ENCODE measurements around the gene MGRN1.
A peak's percentile ranks its signal among the peaks of the same experiment; 100 is the strongest.

MGRN1 gene

DNA sequence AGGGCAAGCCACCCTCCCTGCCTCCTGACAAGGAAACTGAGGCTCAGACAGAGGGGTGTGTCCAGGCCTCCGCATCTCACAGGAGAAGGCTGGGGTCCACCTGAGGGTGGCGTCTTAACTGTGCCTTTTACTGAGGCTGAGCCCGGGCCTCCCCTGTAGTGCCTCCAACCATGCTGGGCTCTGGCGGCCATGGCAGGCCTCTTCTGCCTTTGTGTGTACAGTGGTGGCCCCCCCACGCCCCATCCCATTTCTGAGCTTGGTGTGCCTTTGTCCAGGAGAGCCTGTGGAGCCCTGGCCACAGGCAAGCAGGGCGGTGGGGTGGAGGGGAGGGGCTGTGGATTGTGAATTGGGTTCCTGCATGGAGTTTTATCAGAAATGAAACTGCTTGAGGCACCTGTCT lies 31.2 kb downstream of the MGRN1 start:
- Histone ChIP-seq H3K4me1 (ENCODE audit: insufficient read depth, low read length) (no peaks in the 10 kb centered on the region), H3K9me3 (ENCODE audit: insufficient read depth, low read depth, low read length) (no peaks in the 10 kb centered on the region), H3K4me3 (ENCODE audit: low read length) (no peak overlapping the region), H3K36me3 (ENCODE audit: insufficient read depth, low read length) (peaks cover 60% of the 10 kb centered on the region), H3K9ac (ENCODE audit: low read depth, low read length) (no peak overlapping the region), H3K27ac (ENCODE audit: low read depth, low read length) (no peak overlapping the region), H3K27me3 (ENCODE audit: insufficient read depth, low read length) (no peaks in the 10 kb centered on the region)
- 97% methylated on average over 6 of the region's 6 CpGs for WGBS

GRCh38 chr16:4656221-4656620 lies 31.6 kb downstream of the MGRN1 start:
- WGBS, result 96% methylated on average over 12 of the region's 12 CpGs
- Histone ChIP-seq H3K27ac (ENCODE audit: low read depth, low read length) (no peak overlapping the region), H3K27me3 (ENCODE audit: insufficient read depth, low read length) (no peaks in the 10 kb centered on the region), H3K36me3 (ENCODE audit: insufficient read depth, low read length) (peaks cover 56% of the 10 kb centered on the region), H3K4me1 (ENCODE audit: insufficient read depth, low read length) (no peaks in the 10 kb centered on the region), H3K9ac (ENCODE audit: low read depth, low read length) (no peak overlapping the region), H3K9me3 (ENCODE audit: insufficient read depth, low read depth, low read length) (no peaks in the 10 kb centered on the region), H3K4me3 (ENCODE audit: low read length) (no peak overlapping the region)

DNA sequence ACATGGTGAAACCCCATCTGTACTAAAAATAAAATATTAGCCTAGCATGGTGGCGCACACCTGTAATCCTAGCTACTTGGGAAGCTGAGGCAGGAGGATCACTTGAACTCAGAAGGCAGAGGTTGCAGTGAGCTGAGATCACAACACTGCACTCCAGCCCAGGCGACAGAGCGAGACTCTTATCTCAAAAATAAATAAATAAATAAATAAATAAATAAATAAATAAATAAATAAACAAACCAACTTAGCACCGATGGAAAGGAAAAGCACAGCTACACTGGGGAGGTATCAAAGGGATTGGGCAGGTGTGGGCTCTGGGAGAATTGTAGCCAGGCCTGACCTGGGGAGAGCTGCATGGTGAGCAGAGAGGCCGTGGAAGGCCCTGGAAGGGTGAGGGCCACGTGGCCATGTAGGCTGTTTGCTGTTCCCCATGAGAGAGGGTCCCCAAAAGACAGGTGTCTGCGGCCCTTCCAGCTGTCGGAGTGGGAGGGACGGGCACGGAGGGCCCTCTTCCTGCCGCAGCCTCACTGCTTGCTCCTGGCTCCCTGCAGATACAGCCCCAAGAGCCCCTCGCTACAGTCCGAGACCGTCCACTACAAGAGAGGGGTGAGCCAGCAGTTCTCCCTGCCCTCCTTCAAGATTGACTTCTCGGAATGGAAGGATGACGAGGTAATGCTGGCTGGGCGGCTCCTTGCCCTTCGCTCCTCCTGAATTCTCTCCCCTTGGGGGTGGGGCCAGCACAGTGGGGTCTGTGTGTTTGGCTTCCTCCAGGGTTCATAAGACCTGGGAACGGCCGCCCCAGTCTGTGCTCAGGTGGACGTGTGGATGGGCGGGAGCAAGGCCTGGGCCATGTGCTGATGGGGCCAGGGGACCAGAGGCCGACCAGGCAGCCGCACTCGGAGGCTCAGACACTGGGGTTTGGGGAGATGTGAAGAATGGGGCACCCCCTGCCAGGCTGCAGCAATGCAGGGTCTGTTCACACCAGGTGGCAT lies 32.4 kb downstream of the MGRN1 start:
- peaks cover 49% of the 10 kb centered on the region for H3K36me3 ChIP-seq (ENCODE audit: insufficient read depth, low read length)
- H3K9ac ChIP-seq (ENCODE audit: low read depth, low read length), result no peak overlapping the region
- WGBS, result 95% methylated on average over 23 of the region's 25 CpGs

GRCh38 chr16:4659363-4660353 lies 35.0 kb downstream of the MGRN1 start:
- no peaks in the 10 kb centered on the region for H3K9me3 ChIP-seq (ENCODE audit: insufficient read depth, low read depth, low read length)
- no peak overlapping the region for H3K9ac ChIP-seq (ENCODE audit: low read depth, low read length)
- 95% methylated on average over 29 of the region's 29 CpGs for WGBS
- H3K4me3 ChIP-seq (ENCODE audit: low read length), result no peak overlapping the region
- no peaks in the 10 kb centered on the region for H3K27me3 ChIP-seq (ENCODE audit: insufficient read depth, low read length)
- H3K4me1 ChIP-seq (ENCODE audit: insufficient read depth, low read length), result no peaks in the 10 kb centered on the region
- H3K27ac ChIP-seq (ENCODE audit: low read depth, low read length), result no peak overlapping the region
- H3K36me3 ChIP-seq (ENCODE audit: insufficient read depth, low read length), result peaks cover 41% of the 10 kb centered on the region

More for the DNA sequence above, 32.4 kb downstream of the MGRN1 start:
- no peaks in the 10 kb centered on the region for H3K9me3 ChIP-seq (ENCODE audit: insufficient read depth, low read depth, low read length)
- no peaks in the 10 kb centered on the region for H3K4me1 ChIP-seq (ENCODE audit: insufficient read depth, low read length)
- no peaks in the 10 kb centered on the region for H3K27me3 ChIP-seq (ENCODE audit: insufficient read depth, low read length)
- H3K27ac ChIP-seq (ENCODE audit: low read depth, low read length), result no peak overlapping the region
- no peak overlapping the region for H3K4me3 ChIP-seq (ENCODE audit: low read length)

GRCh38 chr16:4660454-4661007 lies 35.9 kb downstream of the MGRN1 start:
- Histone ChIP-seq H3K27me3 (ENCODE audit: insufficient read depth, low read length) (no peaks in the 10 kb centered on the region), H3K27ac (ENCODE audit: low read depth, low read length) (no peak overlapping the region), H3K4me3 (ENCODE audit: low read length) (no peak overlapping the region), H3K9me3 (ENCODE audit: insufficient read depth, low read depth, low read length) (no peaks in the 10 kb centered on the region), H3K4me1 (ENCODE audit: insufficient read depth, low read length) (no peaks in the 10 kb centered on the region), H3K9ac (ENCODE audit: low read depth, low read length) (no peak overlapping the region; the same call in 1 of the 2 replicates), H3K36me3 (ENCODE audit: insufficient read depth, low read length) (peaks cover 39% of the 10 kb centered on the region)
- 94% methylated on average over 18 of the region's 18 CpGs for WGBS

GRCh38 chr16:4661661-4662060 lies 37.0 kb downstream of the MGRN1 start:
- 93% methylated on average over 11 of the region's 11 CpGs for WGBS
- Histone ChIP-seq H3K27me3 (ENCODE audit: insufficient read depth, low read length) (no peaks in the 10 kb centered on the region), H3K4me3 (ENCODE audit: low read length) (no peak overlapping the region), H3K9ac (ENCODE audit: low read depth, low read length) (no peak overlapping the region), H3K4me1 (ENCODE audit: insufficient read depth, low read length) (no peaks in the 10 kb centered on the region), H3K27ac (ENCODE audit: low read depth, low read length) (no peak overlapping the region), H3K36me3 (ENCODE audit: insufficient read depth, low read length) (peaks cover 35% of the 10 kb centered on the region), H3K9me3 (ENCODE audit: insufficient read depth, low read depth, low read length) (no peaks in the 10 kb centered on the region)

- Histone ChIP-seq H3K27ac (ENCODE audit: low read depth, low read length) (peak overlapping the region; percentile 25; the same call in 1 of the 2 replicates), H3K36me3 (ENCODE audit: insufficient read depth, low read length) (peaks cover 51% of the 10 kb centered on the region), H3K9ac (ENCODE audit: low read depth, low read length) (no peak overlapping the region; the same call in 1 of the 2 replicates), H3K9me3 (ENCODE audit: insufficient read depth, low read depth, low read length) (no peaks in the 10 kb centered on the region), H3K4me3 (ENCODE audit: low read length) (no peak overlapping the region), H3K4me1 (ENCODE audit: insufficient read depth, low read length) (no peaks in the 10 kb centered on the region), H3K27me3 (ENCODE audit: insufficient read depth, low read length) (no peaks in the 10 kb centered on the region)
- WGBS, result 90% methylated on average over 5 of the region's 5 CpGs
Measured at GRCh38 chr16:4663465-4663776, 38.8 kb downstream of the MGRN1 start.

DNA sequence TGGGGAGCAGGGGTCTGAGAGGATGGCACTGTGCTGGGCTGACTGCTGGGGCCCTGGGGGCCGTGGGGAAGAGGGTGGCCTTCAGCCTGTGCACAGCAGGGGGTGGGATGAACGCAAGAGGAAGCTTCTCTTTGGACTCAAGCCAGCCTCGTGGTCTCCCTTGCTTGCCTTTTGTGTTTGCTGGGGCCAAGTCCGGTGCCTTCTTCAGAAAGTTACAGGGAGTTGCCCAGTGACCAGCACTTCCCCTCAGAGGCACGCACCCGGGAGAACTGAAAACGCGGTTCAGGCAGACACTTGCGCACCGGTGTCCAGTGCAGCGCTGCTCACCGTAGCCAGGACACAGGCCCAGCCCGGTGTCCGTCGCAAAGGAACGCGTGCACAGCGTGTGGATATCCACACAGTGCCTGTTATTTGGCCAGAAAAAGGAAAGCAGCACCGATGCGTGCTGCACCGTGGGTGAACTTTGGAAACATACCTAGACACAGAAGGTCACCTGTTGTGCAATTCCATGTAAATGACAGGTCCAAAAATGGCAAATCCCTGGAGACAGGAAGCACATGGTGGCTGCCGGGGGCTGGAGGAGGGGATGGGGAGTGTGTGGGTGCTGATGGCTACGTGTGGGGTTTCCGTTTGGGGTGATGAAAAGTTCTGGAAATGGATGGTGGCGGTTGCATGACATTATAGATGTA lies 39.3 kb downstream of the MGRN1 start:
- Histone ChIP-seq H3K4me1 (ENCODE audit: insufficient read depth, low read length) (no peaks in the 10 kb centered on the region), H3K27ac (ENCODE audit: low read depth, low read length) (no peak overlapping the region; the same call in 1 of the 2 replicates), H3K36me3 (ENCODE audit: insufficient read depth, low read length) (peaks cover 51% of the 10 kb centered on the region), H3K4me3 (ENCODE audit: low read length) (no peak overlapping the region), H3K27me3 (ENCODE audit: insufficient read depth, low read length) (no peaks in the 10 kb centered on the region), H3K9me3 (ENCODE audit: insufficient read depth, low read depth, low read length) (no peaks in the 10 kb centered on the region), H3K9ac (ENCODE audit: low read depth, low read length) (peak overlapping the region; percentile 2; the same call in 1 of the 2 replicates)
- 95% methylated on average over 25 of the region's 25 CpGs for WGBS

- WGBS, result 89% methylated on average over 26 of the region's 26 CpGs
- no peaks in the 10 kb centered on the region for H3K27me3 ChIP-seq (ENCODE audit: insufficient read depth, low read length)
- 0 out of 2 replicates have a peak overlapping the region, but pooled peaks have one; percentile 2 for H3K9ac ChIP-seq (ENCODE audit: low read depth, low read length)
- peaks cover 55% of the 10 kb centered on the region for H3K36me3 ChIP-seq (ENCODE audit: insufficient read depth, low read length)
- H3K4me1 ChIP-seq (ENCODE audit: insufficient read depth, low read length), result no peaks in the 10 kb centered on the region
- H3K9me3 ChIP-seq (ENCODE audit: insufficient read depth, low read depth, low read length), result no peaks in the 10 kb centered on the region
- H3K4me3 ChIP-seq (ENCODE audit: low read length), result no peak overlapping the region
- no peak overlapping the region for H3K27ac ChIP-seq (ENCODE audit: low read depth, low read length)
Measured at GRCh38 chr16:4664538-4665418, 40.2 kb downstream of the MGRN1 start.
